Measurements from ENCODE around the gene MAGI1. TPM values are rescaled to one million over a fixed set of nuclear protein-coding genes. Genes with fewer than 3 reads are reported as not detected.

MAGI1 gene
- total and polyA plus RNA-seq, 12 donors: 5.7 to 58.2 (median 37.7) TPM

DNA sequence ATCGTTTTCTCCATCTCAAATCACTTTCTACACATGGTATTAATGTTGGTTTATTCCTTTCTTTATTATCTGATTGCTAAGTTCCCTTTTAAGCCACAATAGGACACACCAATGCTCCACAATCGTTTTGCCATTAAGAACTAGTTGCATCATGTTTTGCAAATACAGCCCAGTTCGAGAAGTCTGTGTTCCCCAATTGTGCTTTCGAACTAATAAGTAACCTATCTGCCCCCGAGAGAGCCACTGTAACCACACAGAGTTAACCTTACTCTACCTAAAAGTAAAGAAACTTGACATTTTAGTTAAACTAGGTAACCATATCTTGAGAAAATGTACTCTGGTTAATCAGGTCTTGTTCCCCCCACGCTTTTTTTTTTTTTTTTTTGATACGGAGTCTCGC lies 39.1 kb downstream of the MAGI1 start:
- Histone ChIP-seq H3K27ac (no peak overlapping the region), H3K4me3 (no peak overlapping the region), H3K4me1 (peaks cover 6 to 98% (median 54%) of the 10 kb centered on the region in 9 donors), H3K9me3 (no peaks in the 10 kb centered on the region), H3K36me3 (no peaks in the 10 kb centered on the region), H3K27me3 (no peaks in the 10 kb centered on the region)
- ATAC-seq (no peak), DNase-seq (no peak)
- intact Hi-C loops (cut with DNase I): loop anchor here in 1 of 10 donors (5.0 kb wide), 1 partner anchor 38 kb away; the partner anchor contains the start of gene MAGI1
- 92 to 93% methylated on average over 8 of the region's 8 CpGs for WGBS, 2 donors
- TF ChIP-seq, protein P1, sequence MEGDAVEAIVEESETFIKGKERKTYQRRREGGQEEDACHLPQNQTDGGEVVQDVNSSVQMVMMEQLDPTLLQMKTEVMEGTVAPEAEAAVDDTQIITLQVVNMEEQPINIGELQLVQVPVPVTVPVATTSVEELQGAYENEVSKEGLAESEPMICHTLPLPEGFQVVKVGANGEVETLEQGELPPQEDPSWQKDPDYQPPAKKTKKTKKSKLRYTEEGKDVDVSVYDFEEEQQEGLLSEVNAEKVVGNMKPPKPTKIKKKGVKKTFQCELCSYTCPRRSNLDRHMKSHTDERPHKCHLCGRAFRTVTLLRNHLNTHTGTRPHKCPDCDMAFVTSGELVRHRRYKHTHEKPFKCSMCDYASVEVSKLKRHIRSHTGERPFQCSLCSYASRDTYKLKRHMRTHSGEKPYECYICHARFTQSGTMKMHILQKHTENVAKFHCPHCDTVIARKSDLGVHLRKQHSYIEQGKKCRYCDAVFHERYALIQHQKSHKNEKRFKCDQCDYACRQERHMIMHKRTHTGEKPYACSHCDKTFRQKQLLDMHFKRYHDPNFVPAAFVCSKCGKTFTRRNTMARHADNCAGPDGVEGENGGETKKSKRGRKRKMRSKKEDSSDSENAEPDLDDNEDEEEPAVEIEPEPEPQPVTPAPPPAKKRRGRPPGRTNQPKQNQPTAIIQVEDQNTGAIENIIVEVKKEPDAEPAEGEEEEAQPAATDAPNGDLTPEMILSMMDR (IDR thresholded peaks at IDR 0.05): no peak

DNA sequence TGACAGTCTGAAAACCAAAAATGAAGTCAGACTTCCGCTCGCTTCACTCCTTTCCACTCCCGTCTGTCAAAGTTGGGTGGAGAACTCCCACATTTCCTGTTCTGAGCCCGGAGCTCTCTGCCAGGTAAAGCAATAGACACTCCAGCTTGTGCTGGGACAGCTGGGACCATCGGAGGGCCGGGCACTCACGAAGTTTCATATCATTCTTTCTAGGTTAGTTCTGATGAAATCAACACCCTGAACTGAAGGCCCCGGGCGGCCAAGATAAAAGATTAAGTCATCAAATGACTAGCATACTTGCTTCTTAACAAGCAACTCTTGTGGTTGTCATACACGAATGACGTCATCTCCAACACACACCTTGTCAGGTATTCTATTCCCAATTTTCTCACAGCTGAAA lies 42.1 kb downstream of the MAGI1 start:
- intact Hi-C loops (cut with DNase I): loop anchor here in 1 of 10 donors (5.0 kb wide), 1 partner anchor 41 kb away; the partner anchor contains the start of gene MAGI1
- H3K4me1 ChIP-seq: peaks cover 3 to 74% (median 42%) of the 10 kb centered on the region in 9 donors
- no peaks in the 10 kb centered on the region for H3K27me3 ChIP-seq
- TF ChIP-seq, protein P1 (IDR thresholded peaks at IDR 0.05): no peak
- no peaks in the 10 kb centered on the region for H3K36me3 ChIP-seq
- ATAC-seq: peak in 5 of 8 donors; percentile 42 to 58 (median 47)
- no peaks in the 10 kb centered on the region for H3K9me3 ChIP-seq
- DNase-seq: peak in 1 of 2 donors; percentile 17
- WGBS, 2 donors: 34% methylated on average over 11 of the region's 11 CpGs
- H3K27ac ChIP-seq: peak overlapping the region in 3 of 10 donors; percentile 6 to 25 (median 13)
- H3K4me3 ChIP-seq: peak overlapping the region in 1 of 10 donors; percentile 3

DNA sequence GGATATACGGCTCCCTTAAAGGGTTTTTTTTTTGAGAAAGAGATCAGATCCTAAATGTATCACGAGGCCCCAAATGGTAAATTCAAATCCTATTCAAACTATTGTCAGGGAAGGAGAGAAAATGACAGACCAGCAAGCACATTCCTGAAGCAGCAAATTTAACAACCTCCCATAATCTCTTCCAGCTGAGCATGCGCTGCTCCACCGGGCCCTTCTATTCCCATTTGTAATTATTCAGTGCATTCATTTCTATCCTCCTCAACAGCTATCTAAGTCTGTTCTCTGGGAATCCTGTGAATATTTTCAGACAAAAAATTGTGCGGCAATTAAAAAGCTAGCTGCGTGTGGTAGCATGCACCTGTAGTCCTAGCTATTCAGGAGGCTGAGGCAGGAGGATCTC lies 43.2 kb downstream of the MAGI1 start:
- H3K27ac ChIP-seq: no peak overlapping the region
- DNase-seq (no peak), ATAC-seq (no peak)
- no peaks in the 10 kb centered on the region for H3K27me3 ChIP-seq
- no peaks in the 10 kb centered on the region for H3K9me3 ChIP-seq
- no peaks in the 10 kb centered on the region for H3K36me3 ChIP-seq
- H3K4me1 ChIP-seq: peaks cover 3 to 74% (median 34%) of the 10 kb centered on the region in 9 donors
- H3K4me3 ChIP-seq: no peak overlapping the region
- intact Hi-C loops (cut with DNase I): loop anchor here in 1 of 10 donors (5.0 kb wide), 1 partner anchor 42 kb away; the partner anchor contains the start of gene MAGI1
- TF ChIP-seq, protein P1 (IDR thresholded peaks at IDR 0.05): no peak
- WGBS, 2 donors: 82% methylated on average over 6 of the region's 6 CpGs

DNA sequence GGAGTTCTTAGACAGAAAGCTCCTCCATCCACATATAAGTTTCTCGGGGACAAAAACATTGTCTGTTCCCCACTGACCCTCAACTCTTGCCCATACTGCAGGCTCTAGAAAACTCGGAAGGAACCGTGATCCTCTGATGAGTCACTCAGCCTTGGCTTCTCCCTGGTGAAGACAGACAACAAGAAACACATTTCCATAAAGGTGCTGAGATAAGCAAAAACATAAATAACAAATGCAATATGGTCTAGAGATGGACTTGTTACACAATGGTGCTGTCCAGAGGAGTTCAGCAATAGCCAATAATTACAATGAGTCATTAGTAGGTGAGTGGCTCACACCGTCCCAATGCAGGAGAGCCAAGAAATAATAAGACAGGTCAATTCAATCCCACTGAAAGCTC lies 43.7 kb downstream of the MAGI1 start:
- no peak for DNase-seq
- peaks cover 3 to 74% (median 38%) of the 10 kb centered on the region in 9 donors for H3K4me1 ChIP-seq
- no peaks in the 10 kb centered on the region for H3K36me3 ChIP-seq
- H3K27me3 ChIP-seq: no peaks in the 10 kb centered on the region
- TF ChIP-seq, protein P1 (IDR thresholded peaks at IDR 0.05): no peak
- H3K9me3 ChIP-seq: no peaks in the 10 kb centered on the region
- peak in 1 of 8 donors; percentile 39 for ATAC-seq
- H3K27ac ChIP-seq: no peak overlapping the region
- no peak overlapping the region for H3K4me3 ChIP-seq
- intact Hi-C loops (cut with DNase I): loop anchor here in 1 of 10 donors (5.0 kb wide), 1 partner anchor 42 kb away; the partner anchor contains the start of gene MAGI1
- WGBS, 2 donors: 74 to 76% methylated on average over 4 of the region's 4 CpGs
